SK-N-SH (cell line): ENCODE measurements around the gene TRPC3. TPM values are rescaled to one million over a fixed set of nuclear protein-coding genes. Genes with fewer than 3 reads are reported as not detected.

Experiments
- CTCF ChIA-PET: fragments of 300-600, 350-600 bp; formaldehyde crosslinking; extraction: SDS; loops from one replicate; lab custom pipeline; 2021; lab: Yijun Ruan, JAX
- POLR2A ChIA-PET: fragments of 350-600 bp; sonication (Branson Sonifier 250); formaldehyde crosslinking; extraction: SDS; loops from one replicate; lab custom pipeline; 2020; ENCODE audit warnings: antibody characterized with exemption, inconsistent platforms; lab: Yijun Ruan, JAX
- DNase-seq: peaks from one replicate; pipeline ENCODE4 v3.0.0; 2012
- H2AFZ ChIP-seq: fragments of 200-600 bp; sonication (generic); 2 replicates; pipeline ENCODE4 v1.8.1; 2016; ENCODE audit warnings: antibody characterized with exemption, mild to moderate bottlenecking, low read depth
- H3F3A ChIP-seq: fragments of 200-600 bp; sonication (generic); replicated peaks from 2 replicates; pipeline ENCODE3; 2016; ENCODE audit warnings: antibody characterized with exemption, mild to moderate bottlenecking; ENCODE audit not compliant: insufficient read depth
- H3K27ac ChIP-seq, 2 experiments: fragments of 200-500 bp in 1 of 2; fragments of 200-600 bp in 1 of 2; sonication (Bioruptor generic) in 1 of 2; sonication (generic), shearing (Covaris generic) in 1 of 2; 2 replicates each; pipeline versions ENCODE4 v1.5.1 to v1.6.1; 2014 to 2016; ENCODE audit warnings: low read depth in 2 of 2, inconsistent platforms in 1 of 2, low read length in 1 of 2, mild to moderate bottlenecking in 1 of 2, mixed read lengths in 1 of 2
- H3K27me3 ChIP-seq: fragments of 200-600 bp; sonication (generic), shearing (Covaris generic); 2 replicates; pipeline ENCODE4 v1.6.1; 2016; ENCODE audit warnings: mixed run types; ENCODE audit not compliant: insufficient read depth
- H3K36me3 ChIP-seq, 2 experiments: fragments of 200-500 bp in 1 of 2; fragments of 200-600 bp in 1 of 2; sonication (Bioruptor generic) in 1 of 2; sonication (generic) in 1 of 2; replicated peaks in 1 of 2; 2 replicates each; pipeline versions ENCODE3 to v1.5.1; 2014 to 2016; ENCODE audit warnings: low read length in 1 of 2, mild to moderate bottlenecking in 1 of 2; ENCODE audit not compliant: insufficient read depth in 2 of 2, control insufficient read depth in 1 of 2
- H3K4me1 ChIP-seq, 2 experiments: fragments of 200-500 bp in 1 of 2; fragments of 200-600 bp in 1 of 2; sonication (Bioruptor generic) in 1 of 2; sonication (generic), shearing (Covaris generic) in 1 of 2; 2 replicates each; pipeline versions ENCODE4 v1.5.1 to v1.6.1; 2014 to 2016; ENCODE audit warnings: low read depth in 1 of 2, low read length in 1 of 2, mixed run types in 1 of 2; ENCODE audit not compliant: insufficient read depth in 2 of 2, control insufficient read depth in 1 of 2
- H3K4me2 ChIP-seq: fragments of 200-600 bp; sonication (generic), shearing (Covaris generic); 2 replicates; pipeline ENCODE4 v1.6.1; 2017; ENCODE audit warnings: mixed run types
- H3K4me3 ChIP-seq, 2 experiments: fragments of 200-500 bp in 1 of 2; fragments of 200-600 bp in 1 of 2; sonication (Bioruptor generic) in 1 of 2; sonication (generic), shearing (Covaris generic) in 1 of 2; 2 replicates each; pipeline versions ENCODE4 v1.5.1 to v1.8.1; 2014 to 2016; ENCODE audit warnings: low read depth in 2 of 2, inconsistent platforms in 1 of 2, low read length in 1 of 2, mild to moderate bottlenecking in 1 of 2, mixed read lengths in 1 of 2, moderate library complexity in 1 of 2
- H3K79me2 ChIP-seq: fragments of 200-600 bp; sonication (generic); 2 replicates; pipeline ENCODE4 v1.8.1; 2017; ENCODE audit warnings: mild to moderate bottlenecking; ENCODE audit not compliant: insufficient read depth
- H3K9ac ChIP-seq: fragments of 200-600 bp; sonication (generic); 2 replicates; pipeline ENCODE4 v1.6.1; 2017; ENCODE audit warnings: mixed run types
- H3K9me2 ChIP-seq: fragments of 200-600 bp; sonication (generic); 2 replicates; pipeline ENCODE4 v1.6.1; 2017; ENCODE audit warnings: mixed run types
- H3K9me3 ChIP-seq: fragments of 200-600 bp; sonication (generic); 2 replicates; pipeline ENCODE4 v1.6.1; 2017; ENCODE audit warnings: mixed run types, mild to moderate bottlenecking, moderate library complexity
- H4K20me1 ChIP-seq: fragments of 200-600 bp; sonication (generic); 2 replicates; pipeline ENCODE4 v1.6.1; 2017; ENCODE audit warnings: mild to moderate bottlenecking, mixed run types; ENCODE audit not compliant: insufficient read depth
- CHD2 ChIP-seq: fragments of 150-350 bp; IDR thresholded peaks from 2 replicates; pipeline ENCODE4 v1.6.1; 2018; ENCODE audit warnings: low read length; ENCODE audit not compliant: partially characterized antibody
- FOSL2 ChIP-seq: IDR thresholded peaks from 2 replicates; pipeline ENCODE4 v1.4.0; 2012; ENCODE audit warnings: low read depth, mild to moderate bottlenecking, moderate library complexity, borderline replicate concordance
- FOXM1 ChIP-seq: IDR thresholded peaks from 2 replicates; pipeline ENCODE4 v1.4.0; 2012; ENCODE audit warnings: low read depth, mild to moderate bottlenecking
- IRF3 ChIP-seq: fragments of 150-350 bp; IDR thresholded peaks from 2 replicates; pipeline ENCODE4 v1.6.1; 2016; ENCODE audit warnings: mild to moderate bottlenecking, low read depth, low read length
- MAX ChIP-seq: IDR thresholded peaks from 2 replicates; pipeline ENCODE4 v1.4.0; 2012; ENCODE audit warnings: low read depth
- MXI1 ChIP-seq: IDR thresholded peaks from 2 replicates; pipeline ENCODE4 v1.6.1; 2012; ENCODE audit warnings: mild to moderate bottlenecking, low read depth, low read length, improper control_type of control experiment
- NRF1 ChIP-seq: IDR thresholded peaks from 2 replicates; pipeline ENCODE4 v1.6.1; 2012; ENCODE audit warnings: low read depth, mild to moderate bottlenecking, low read length
- POLR2AphosphoS5 ChIP-seq: IDR thresholded peaks from 2 replicates; pipeline ENCODE4 v1.6.1; 2012; ENCODE audit warnings: low read depth, low read length
- RAD21 ChIP-seq: IDR thresholded peaks from 2 replicates; pipeline ENCODE4 v1.6.1; 2012; ENCODE audit warnings: mild to moderate bottlenecking, low read length
- RFX5 ChIP-seq: IDR thresholded peaks from 2 replicates; pipeline ENCODE4 v1.6.1; 2012; ENCODE audit warnings: mild to moderate bottlenecking, improper control_type of control experiment, low read length
- SIN3A ChIP-seq: IDR thresholded peaks from 2 replicates; pipeline ENCODE4 v1.6.1; 2012; ENCODE audit warnings: low read depth, mild to moderate bottlenecking, low read length, moderate library complexity, borderline replicate concordance
- TAF1 ChIP-seq: IDR thresholded peaks from 2 replicates; pipeline ENCODE4 v1.6.1; 2012; ENCODE audit warnings: low read depth, mild to moderate bottlenecking, low read length, moderate library complexity, borderline replicate concordance
- TCF12 ChIP-seq: IDR thresholded peaks from 2 replicates; pipeline ENCODE4 v1.4.0; 2012
- ZBTB33 ChIP-seq: IDR thresholded peaks from 2 replicates; pipeline ENCODE4 v1.4.0; 2012; ENCODE audit warnings: low read depth, borderline replicate concordance
- whole genome bisulfite sequencing: methylation state at CpG from one replicate; pipeline ENCODE4 v1.1.6; 2017; ENCODE audit warnings: low lambda C conversion rate; 5-methylcytosine and 5-hydroxymethylcytosine counted together
- polyA plus RNA-seq, 3 experiments: library from polyadenylated mRNA; depleted of rRNA; stranded (reverse); fragments of >200 nt; gene quantifications; 2 replicates each; pipeline ENCODE4 v1.2.3, GENCODE V29; 2012
- TF ChIP-seq, protein P1 (sequence below): IDR thresholded peaks from 2 replicates; pipeline ENCODE4; 2012
- TF ChIP-seq, protein P2 (sequence below): fragments of 200-600 bp; sonication (generic); IDR thresholded peaks from 2 replicates; pipeline ENCODE4 v1.6.1; 2017; ENCODE audit warnings: antibody characterized with exemption, mild to moderate bottlenecking, moderate library complexity
- TF ChIP-seq, protein P3 (sequence below): IDR thresholded peaks from 2 replicates; pipeline ENCODE4 v1.4.0; 2012; ENCODE audit warnings: low read depth, borderline replicate concordance
- TF ChIP-seq, protein P4 (sequence below): fragments of 150-350 bp; IDR thresholded peaks from 2 replicates; pipeline ENCODE4 v1.6.1; 2017; ENCODE audit warnings: antibody characterized with exemption, low read length, low read depth, borderline replicate concordance

The TRPC3 gene
- polyA plus RNA-seq, 1 of the 3 experiments (the other 2 are of a cell fraction), result not detected

DNA sequence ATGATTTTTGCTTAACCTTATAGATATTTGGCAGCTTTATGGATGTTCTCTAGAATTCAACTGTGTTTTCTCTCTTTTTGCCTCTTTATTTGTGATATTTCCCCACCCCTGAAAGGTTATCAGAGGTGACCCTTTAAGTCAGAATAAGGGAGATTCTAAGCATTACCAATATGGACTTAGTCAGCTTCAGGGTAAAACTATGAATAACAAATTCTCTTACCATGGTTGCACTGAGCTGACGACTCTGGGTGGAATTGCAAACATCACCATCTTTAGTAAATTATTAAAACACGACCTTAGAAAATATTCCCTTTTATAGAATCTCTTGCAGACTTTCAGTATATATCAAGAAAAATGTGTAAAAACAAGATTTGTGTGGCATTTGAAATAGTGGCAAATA lies 21.6 kb downstream of the TRPC3 start:
- Histone ChIP-seq H3K4me3 (no peak overlapping the region), H4K20me1 (no peaks in the 10 kb centered on the region), H3K27ac (no peak overlapping the region), H3K9me3 (no peaks in the 10 kb centered on the region), H3K9me2 (no peaks in the 10 kb centered on the region), H3F3A (no peaks in the 10 kb centered on the region), H2AFZ (no peak overlapping the region), H3K4me1 (no peaks in the 10 kb centered on the region), H3K79me2 (no peaks in the 10 kb centered on the region), H3K36me3 (no peaks in the 10 kb centered on the region), H3K27me3 (no peaks in the 10 kb centered on the region; the same call in 1 of the 2 replicates), H3K9ac (no peak overlapping the region), H3K4me2 (no peak overlapping the region)
- ChIA-PET POLR2A (no interaction called here), CTCF (interaction anchor here (1.1 to 4.1 kb wide), 2 partner anchors 19 to 30 kb away, joined by 3 to 18 read pairs; no protein-coding TSS in a partner anchor)
- DNase-seq, result no peak
- TF ChIP-seq RAD21, result no peak
- TF ChIP-seq, protein P1, sequence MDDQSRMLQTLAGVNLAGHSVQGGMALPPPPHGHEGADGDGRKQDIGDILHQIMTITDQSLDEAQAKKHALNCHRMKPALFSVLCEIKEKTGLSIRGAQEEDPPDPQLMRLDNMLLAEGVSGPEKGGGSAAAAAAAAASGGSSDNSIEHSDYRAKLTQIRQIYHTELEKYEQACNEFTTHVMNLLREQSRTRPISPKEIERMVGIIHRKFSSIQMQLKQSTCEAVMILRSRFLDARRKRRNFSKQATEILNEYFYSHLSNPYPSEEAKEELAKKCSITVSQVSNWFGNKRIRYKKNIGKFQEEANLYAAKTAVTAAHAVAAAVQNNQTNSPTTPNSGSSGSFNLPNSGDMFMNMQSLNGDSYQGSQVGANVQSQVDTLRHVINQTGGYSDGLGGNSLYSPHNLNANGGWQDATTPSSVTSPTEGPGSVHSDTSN, result no peak
- 3% methylated on average over 2 of the region's 2 CpGs for WGBS

DNA sequence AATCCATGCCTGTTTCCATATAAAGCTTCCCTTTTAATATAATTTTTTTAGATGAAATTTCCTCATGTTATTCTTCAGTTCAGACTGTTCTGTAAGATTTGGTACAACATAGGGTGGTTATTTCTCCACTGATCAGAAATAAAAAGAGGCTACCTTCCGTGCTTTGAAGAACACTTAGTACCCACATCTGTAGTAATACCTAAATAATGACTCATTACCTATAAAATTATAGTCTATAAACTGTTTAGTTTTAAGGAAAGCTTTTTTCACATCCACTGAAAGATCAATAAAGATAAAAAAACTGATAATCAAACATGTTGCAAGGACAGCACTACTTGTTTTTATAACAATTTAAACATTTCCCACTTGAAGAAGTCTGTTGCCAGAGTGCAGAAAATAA lies 23.9 kb downstream of the TRPC3 start:
- H2AFZ ChIP-seq, result no peak overlapping the region
- no peaks in the 10 kb centered on the region for H3K79me2 ChIP-seq
- H4K20me1 ChIP-seq, result no peaks in the 10 kb centered on the region
- H3K4me1 ChIP-seq, result no peaks in the 10 kb centered on the region
- no peak overlapping the region for H3K27ac ChIP-seq
- no peak overlapping the region for H3K4me2 ChIP-seq
- H3F3A ChIP-seq, result no peaks in the 10 kb centered on the region
- no peak for DNase-seq
- CTCF ChIA-PET, result no interaction called here
- WGBS, result 13% methylated on average over 1 of the region's 1 CpG
- no peaks in the 10 kb centered on the region for H3K9me2 ChIP-seq
- POLR2A ChIA-PET, result no interaction called here
- no peaks in the 10 kb centered on the region for H3K9me3 ChIP-seq
- no peak overlapping the region for H3K9ac ChIP-seq
- H3K36me3 ChIP-seq, result no peaks in the 10 kb centered on the region
- no peaks in the 10 kb centered on the region; the same call in 1 of the 2 replicates for H3K27me3 ChIP-seq
- no peak overlapping the region for H3K4me3 ChIP-seq
- TF ChIP-seq, protein P2, sequence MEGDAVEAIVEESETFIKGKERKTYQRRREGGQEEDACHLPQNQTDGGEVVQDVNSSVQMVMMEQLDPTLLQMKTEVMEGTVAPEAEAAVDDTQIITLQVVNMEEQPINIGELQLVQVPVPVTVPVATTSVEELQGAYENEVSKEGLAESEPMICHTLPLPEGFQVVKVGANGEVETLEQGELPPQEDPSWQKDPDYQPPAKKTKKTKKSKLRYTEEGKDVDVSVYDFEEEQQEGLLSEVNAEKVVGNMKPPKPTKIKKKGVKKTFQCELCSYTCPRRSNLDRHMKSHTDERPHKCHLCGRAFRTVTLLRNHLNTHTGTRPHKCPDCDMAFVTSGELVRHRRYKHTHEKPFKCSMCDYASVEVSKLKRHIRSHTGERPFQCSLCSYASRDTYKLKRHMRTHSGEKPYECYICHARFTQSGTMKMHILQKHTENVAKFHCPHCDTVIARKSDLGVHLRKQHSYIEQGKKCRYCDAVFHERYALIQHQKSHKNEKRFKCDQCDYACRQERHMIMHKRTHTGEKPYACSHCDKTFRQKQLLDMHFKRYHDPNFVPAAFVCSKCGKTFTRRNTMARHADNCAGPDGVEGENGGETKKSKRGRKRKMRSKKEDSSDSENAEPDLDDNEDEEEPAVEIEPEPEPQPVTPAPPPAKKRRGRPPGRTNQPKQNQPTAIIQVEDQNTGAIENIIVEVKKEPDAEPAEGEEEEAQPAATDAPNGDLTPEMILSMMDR, result no peak
- TF ChIP-seq IRF3 (no peak), ZBTB33 (no peak), FOXM1 (no peak), RFX5 (no peak), TCF12 (no peak), MAX (no peak), NRF1 (no peak), CHD2 (no peak), MXI1 (no peak), SIN3A (no peak), FOSL2 (no peak), POLR2AphosphoS5 (no peak), TAF1 (no peak)
- TF ChIP-seq, protein P3, sequence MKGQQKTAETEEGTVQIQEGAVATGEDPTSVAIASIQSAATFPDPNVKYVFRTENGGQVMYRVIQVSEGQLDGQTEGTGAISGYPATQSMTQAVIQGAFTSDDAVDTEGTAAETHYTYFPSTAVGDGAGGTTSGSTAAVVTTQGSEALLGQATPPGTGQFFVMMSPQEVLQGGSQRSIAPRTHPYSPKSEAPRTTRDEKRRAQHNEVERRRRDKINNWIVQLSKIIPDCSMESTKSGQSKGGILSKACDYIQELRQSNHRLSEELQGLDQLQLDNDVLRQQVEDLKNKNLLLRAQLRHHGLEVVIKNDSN, result no peak
- TF ChIP-seq, protein P4, sequence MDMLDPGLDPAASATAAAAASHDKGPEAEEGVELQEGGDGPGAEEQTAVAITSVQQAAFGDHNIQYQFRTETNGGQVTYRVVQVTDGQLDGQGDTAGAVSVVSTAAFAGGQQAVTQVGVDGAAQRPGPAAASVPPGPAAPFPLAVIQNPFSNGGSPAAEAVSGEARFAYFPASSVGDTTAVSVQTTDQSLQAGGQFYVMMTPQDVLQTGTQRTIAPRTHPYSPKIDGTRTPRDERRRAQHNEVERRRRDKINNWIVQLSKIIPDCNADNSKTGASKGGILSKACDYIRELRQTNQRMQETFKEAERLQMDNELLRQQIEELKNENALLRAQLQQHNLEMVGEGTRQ, result no peak
- TF ChIP-seq, all 33 proteins: peak for 0
